GM21723 (cell line): ENCODE results near the gene RAP1GAP2.
"Not testable (repeated sequence)": the region's sequence is repeated elsewhere in the genome, so short reads cannot be mapped to it uniquely, and the experiment has no call there.

Experiments used
- ATAC-seq: cut with Tn5 transposase; IDR thresholded peaks from one replicate; pipeline ENCODE4 v1.9.1; 2021; ENCODE audit warnings: mild to moderate bottlenecking, moderate library complexity; ENCODE audit not compliant: unreplicated experiment

Gene RAP1GAP2

GRCh38 chr17:2964028-2964356 lies 167.8 kb downstream of the RAP1GAP2 start:
- ATAC-seq, result no peak

- ATAC-seq, result no peak
Observed at GRCh38 chr17:2964370-2964769, 168.1 kb downstream of the RAP1GAP2 start.

GRCh38 chr17:2964831-2965230 lies 168.6 kb downstream of the RAP1GAP2 start:
- ATAC-seq, result no peak

GRCh38 chr17:2965621-2966595 lies 169.7 kb downstream of the RAP1GAP2 start:
- ATAC-seq, result no peak

- ATAC-seq, result no peak
Observed at GRCh38 chr17:2967515-2967914, 171.3 kb downstream of the RAP1GAP2 start.

GRCh38 chr17:2971851-2972250 lies 175.6 kb downstream of the RAP1GAP2 start:
- ATAC-seq, result no peak

- ATAC-seq, result no peak
Observed at GRCh38 chr17:2972749-2973148, 176.5 kb downstream of the RAP1GAP2 start.

- ATAC-seq, result no peak
Observed at GRCh38 chr17:2974347-2974746, 178.1 kb downstream of the RAP1GAP2 start.

- no peak for ATAC-seq
Observed at GRCh38 chr17:2975469-2975958, 179.3 kb downstream of the RAP1GAP2 start.

- no peak for ATAC-seq
Observed at GRCh38 chr17:2977157-2977556, 180.9 kb downstream of the RAP1GAP2 start.

GRCh38 chr17:2978116-2978515 lies 181.9 kb downstream of the RAP1GAP2 start:
- no peak for ATAC-seq

- no peak for ATAC-seq
Observed at GRCh38 chr17:2978991-2979390, 182.8 kb downstream of the RAP1GAP2 start.

GRCh38 chr17:2980211-2980903 lies 184.1 kb downstream of the RAP1GAP2 start:
- no peak for ATAC-seq

GRCh38 chr17:2980904-2981246 lies 184.6 kb downstream of the RAP1GAP2 start:
- no peak for ATAC-seq

- no peak for ATAC-seq
Observed at GRCh38 chr17:2981325-2981724, 185.1 kb downstream of the RAP1GAP2 start.

GRCh38 chr17:2982854-2983253 lies 186.6 kb downstream of the RAP1GAP2 start:
- no peak for ATAC-seq

- no peak for ATAC-seq
Observed at GRCh38 chr17:2983255-2983654, 187.0 kb downstream of the RAP1GAP2 start.

- no peak for ATAC-seq
Observed at GRCh38 chr17:2985318-2985717, 189.1 kb downstream of the RAP1GAP2 start.

- no peak for ATAC-seq
Observed at GRCh38 chr17:2986925-2987324, 190.7 kb downstream of the RAP1GAP2 start.

- not testable (repeated sequence) for ATAC-seq
Observed at GRCh38 chr17:2989396-2989795, 193.2 kb downstream of the RAP1GAP2 start.

- ATAC-seq, result no peak
Observed at GRCh38 chr17:2989855-2990254, 193.6 kb downstream of the RAP1GAP2 start.

- no peak for ATAC-seq
Observed at GRCh38 chr17:2990396-2990795, 194.2 kb downstream of the RAP1GAP2 start.
